Type B pancreatic cell (in vitro differentiated cells): Measurements from ENCODE around the gene COL19A1. TPM values are rescaled to one million over a fixed set of nuclear protein-coding genes. Genes with fewer than 3 reads are reported as not detected.

ENCODE experiments used
- DNase-seq: peaks from one replicate; pipeline ENCODE4 v3.0.0; 2021; ENCODE audit warnings: mixed read lengths; ENCODE audit not compliant: unreplicated experiment; ENCODE audit errors: extremely low spot score
- H3K27ac Mint-ChIP-seq: 2 replicates; pipeline ENCODE4 v1.8.0; 2021; ENCODE audit warnings: mild to moderate bottlenecking, mixed read lengths
- H3K27me3 Mint-ChIP-seq: 2 replicates; pipeline ENCODE4 v1.8.0; 2021; ENCODE audit warnings: mixed read lengths
- H3K36me3 Mint-ChIP-seq: 2 replicates; pipeline ENCODE4 v1.8.0; 2021; ENCODE audit warnings: mixed read lengths
- H3K4me1 Mint-ChIP-seq: one replicate; pipeline ENCODE4 v1.8.0; 2021; ENCODE audit warnings: mixed read lengths; ENCODE audit not compliant: unreplicated experiment
- H3K4me3 Mint-ChIP-seq: 2 replicates; pipeline ENCODE4 v1.8.0; 2021; ENCODE audit warnings: mild to moderate bottlenecking, mixed read lengths
- H3K9me3 Mint-ChIP-seq: 2 replicates; pipeline ENCODE4 v1.8.0; 2021; ENCODE audit warnings: mixed read lengths
- long read RNA-seq: library from polyadenylated mRNA; unstranded; transcript quantifications from one replicate; pipeline ENCODE4 v2.0.0, GENCODE V29; 2020
- total RNA-seq: library from RNA; stranded (reverse); gene quantifications from 2 replicates; pipeline ENCODE4 v1.2.1, GENCODE V29; 2021; ENCODE audit warnings: low replicate concordance
- TF ChIP-seq, protein P1 (sequence below): fragments of 200-600 bp; sonication (generic); conservative IDR thresholded peaks from 2 replicates; pipeline ENCODE4 v1.5.0; 2021; ENCODE audit warnings: antibody characterized with exemption, mild to moderate bottlenecking

Gene COL19A1
- 0.55 and 1.6 TPM in 2 replicates for total RNA-seq
- long read RNA-seq, partial matches to known transcripts, result 2 of 4 reads
- long read RNA-seq, other reads (novel, unspliced or antisense), result 2 of 4 reads

DNA sequence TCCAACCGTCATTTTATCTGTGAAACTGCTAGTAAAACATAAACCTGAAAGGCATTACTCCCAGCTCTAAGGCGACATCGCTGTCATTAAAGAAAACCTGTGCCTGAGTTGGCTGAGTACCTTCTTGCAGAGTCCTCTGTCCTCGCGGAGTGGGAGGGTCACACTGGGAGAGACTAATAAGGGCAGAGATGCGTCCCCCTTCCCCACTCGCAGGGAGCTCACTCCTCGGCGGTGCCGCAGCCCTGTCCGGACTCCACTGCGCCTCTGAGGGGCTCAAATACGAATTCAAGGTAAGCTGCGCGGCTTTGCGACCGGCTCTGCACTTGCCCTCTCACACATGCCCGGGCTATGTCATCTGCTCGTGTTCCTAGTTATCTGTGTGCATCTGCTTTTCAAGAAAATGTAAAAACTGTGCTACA lies at the start of gene COL19A1:
Gene COL19A1 (plus strand): TSS at position 206 of the 419 bp plus-strand sequence. CDS start 13,012 bp downstream, outside the sequence.
- H3K4me3 Mint-ChIP-seq, result peak within 1 kb of the TSS; percentile 91
- TF ChIP-seq, protein P1, sequence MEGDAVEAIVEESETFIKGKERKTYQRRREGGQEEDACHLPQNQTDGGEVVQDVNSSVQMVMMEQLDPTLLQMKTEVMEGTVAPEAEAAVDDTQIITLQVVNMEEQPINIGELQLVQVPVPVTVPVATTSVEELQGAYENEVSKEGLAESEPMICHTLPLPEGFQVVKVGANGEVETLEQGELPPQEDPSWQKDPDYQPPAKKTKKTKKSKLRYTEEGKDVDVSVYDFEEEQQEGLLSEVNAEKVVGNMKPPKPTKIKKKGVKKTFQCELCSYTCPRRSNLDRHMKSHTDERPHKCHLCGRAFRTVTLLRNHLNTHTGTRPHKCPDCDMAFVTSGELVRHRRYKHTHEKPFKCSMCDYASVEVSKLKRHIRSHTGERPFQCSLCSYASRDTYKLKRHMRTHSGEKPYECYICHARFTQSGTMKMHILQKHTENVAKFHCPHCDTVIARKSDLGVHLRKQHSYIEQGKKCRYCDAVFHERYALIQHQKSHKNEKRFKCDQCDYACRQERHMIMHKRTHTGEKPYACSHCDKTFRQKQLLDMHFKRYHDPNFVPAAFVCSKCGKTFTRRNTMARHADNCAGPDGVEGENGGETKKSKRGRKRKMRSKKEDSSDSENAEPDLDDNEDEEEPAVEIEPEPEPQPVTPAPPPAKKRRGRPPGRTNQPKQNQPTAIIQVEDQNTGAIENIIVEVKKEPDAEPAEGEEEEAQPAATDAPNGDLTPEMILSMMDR, result no peak
- H3K4me1 Mint-ChIP-seq, result peaks cover 14% of the 10 kb centered on the region
- no peak for DNase-seq
- peak within 1 kb of the TSS; percentile 36 for H3K27ac Mint-ChIP-seq
- H3K9me3 Mint-ChIP-seq, result no peaks in the 10 kb centered on the region
- H3K27me3 Mint-ChIP-seq, result peaks cover 69% of the 10 kb centered on the region
- H3K36me3 Mint-ChIP-seq, result no peaks in the 10 kb centered on the region

DNA sequence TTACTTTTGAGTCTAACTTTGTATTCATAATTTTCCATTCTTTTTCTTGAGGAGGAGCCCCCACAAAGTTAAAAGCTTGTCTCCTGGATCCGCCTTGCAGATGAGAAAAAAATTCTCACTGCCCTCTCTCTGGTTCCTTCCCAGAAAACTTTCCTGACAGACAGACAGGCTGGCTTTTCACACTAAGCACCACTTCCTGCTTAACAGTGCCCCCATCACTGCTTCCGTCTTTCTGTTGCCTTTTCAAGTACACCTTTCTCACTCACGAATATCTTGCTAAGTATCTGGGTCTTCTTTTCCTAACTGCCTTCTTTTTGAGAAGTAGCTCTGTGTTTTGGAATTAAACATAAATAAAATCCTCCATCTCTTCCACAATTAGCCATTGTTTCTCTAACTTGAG lies 49.8 kb upstream of the COL19A1 start:
- H3K9me3 Mint-ChIP-seq, result no peaks in the 10 kb centered on the region
- no peak for DNase-seq
- TF ChIP-seq, protein P1, result no peak
- H3K27me3 Mint-ChIP-seq, result no peaks in the 10 kb centered on the region
- H3K4me1 Mint-ChIP-seq, result peaks cover 19% of the 10 kb centered on the region
- no peak overlapping the region for H3K4me3 Mint-ChIP-seq
- H3K36me3 Mint-ChIP-seq, result no peaks in the 10 kb centered on the region
- H3K27ac Mint-ChIP-seq, result no peak overlapping the region

DNA sequence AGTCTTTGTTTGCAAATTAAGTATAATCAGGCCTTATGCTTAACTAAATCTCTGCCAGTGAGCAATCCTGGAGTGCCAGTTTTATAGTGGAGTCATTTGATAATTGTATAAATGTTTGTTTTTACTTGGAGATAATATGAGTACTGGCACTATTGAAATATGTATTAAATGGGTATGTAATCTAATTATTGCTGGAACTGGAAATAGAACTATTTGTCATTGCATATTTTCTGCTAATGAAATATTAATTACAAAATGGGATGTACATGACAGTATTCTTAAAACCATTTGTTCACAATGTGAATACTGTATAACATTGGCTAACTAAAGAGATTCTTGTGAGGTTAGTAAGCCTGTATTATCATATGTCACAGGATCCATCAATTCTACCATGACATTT lies 49.0 kb upstream of the COL19A1 start:
- H3K36me3 Mint-ChIP-seq, result no peaks in the 10 kb centered on the region
- no peak for DNase-seq
- peaks cover 14% of the 10 kb centered on the region for H3K4me1 Mint-ChIP-seq
- TF ChIP-seq, protein P1, result no peak
- H3K9me3 Mint-ChIP-seq, result no peaks in the 10 kb centered on the region
- no peak overlapping the region for H3K27ac Mint-ChIP-seq
- no peak overlapping the region for H3K4me3 Mint-ChIP-seq
- no peaks in the 10 kb centered on the region for H3K27me3 Mint-ChIP-seq

DNA sequence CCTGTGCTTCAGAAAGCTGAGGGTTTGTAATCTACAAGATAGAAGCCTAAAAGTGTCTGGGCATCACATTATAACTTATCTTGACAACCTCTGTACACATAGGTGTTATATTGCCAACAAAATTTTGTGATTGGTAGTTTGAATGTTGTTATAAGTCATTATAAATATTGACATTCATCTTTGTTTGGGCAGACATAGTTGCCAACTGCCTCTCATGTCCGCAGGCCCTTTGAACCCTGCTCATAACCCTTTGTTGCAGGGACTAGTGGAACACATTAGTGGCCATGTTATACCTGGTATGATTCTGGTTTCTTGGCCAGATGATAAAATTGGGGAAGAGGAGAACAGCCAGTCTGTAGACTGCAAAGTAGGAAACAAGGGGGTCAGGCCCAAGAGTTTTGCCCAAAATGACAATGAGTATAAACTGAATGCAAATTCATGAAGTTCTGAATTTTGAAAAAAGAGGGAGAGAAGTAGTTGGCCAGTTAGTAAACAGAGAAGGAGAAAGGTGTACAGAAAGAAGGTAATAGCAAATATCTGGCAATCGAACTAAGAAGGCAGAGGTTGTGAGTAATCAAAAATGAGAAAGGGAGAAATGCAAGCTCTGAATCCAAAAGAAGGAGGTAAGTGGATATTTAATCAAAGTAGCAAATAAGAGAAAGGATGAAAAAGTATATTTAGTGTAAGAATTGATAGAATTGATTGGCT lies 48.0 kb upstream of the COL19A1 start:
- TF ChIP-seq, protein P1, result no peak
- Mint-ChIP-seq H3K36me3 (no peaks in the 10 kb centered on the region), H3K4me3 (no peak overlapping the region), H3K27ac (no peak overlapping the region), H3K9me3 (no peaks in the 10 kb centered on the region), H3K27me3 (no peaks in the 10 kb centered on the region), H3K4me1 (peaks cover 6% of the 10 kb centered on the region)
- no peak for DNase-seq

DNA sequence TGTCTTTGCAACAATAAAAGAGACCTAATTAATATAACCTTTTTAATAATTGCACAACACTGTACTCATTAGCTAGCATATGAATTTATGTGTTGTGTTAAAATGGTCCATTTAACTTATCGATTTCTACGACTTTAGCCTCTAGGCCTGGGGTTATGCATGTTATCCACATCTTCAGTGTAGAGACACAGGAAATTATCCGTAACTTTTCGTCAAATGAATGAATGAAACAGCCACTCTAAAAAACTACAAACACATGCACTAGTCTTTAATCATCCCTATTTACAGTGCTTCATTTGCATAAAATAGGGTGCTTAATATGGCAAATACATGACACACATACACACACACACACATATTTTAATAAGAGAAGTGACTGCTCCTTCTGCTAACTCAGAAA lies 47.2 kb upstream of the COL19A1 start:
- Mint-ChIP-seq H3K4me3 (no peak overlapping the region), H3K4me1 (no peaks in the 10 kb centered on the region), H3K9me3 (no peaks in the 10 kb centered on the region), H3K36me3 (no peaks in the 10 kb centered on the region), H3K27me3 (no peaks in the 10 kb centered on the region), H3K27ac (no peak overlapping the region)
- DNase-seq, result no peak
- TF ChIP-seq, protein P1, result no peak
